PC-3 (cell line): ENCODE results near the gene PKLR.

ENCODE experiments used
- EZH2 ChIP-seq: fragments of 300-600 bp; sonication (generic); IDR thresholded peaks from one replicate; pipeline ENCODE4 v1.6.1; 2017; ENCODE audit warnings: antibody characterized with exemption, mild to moderate bottlenecking, low read length; ENCODE audit not compliant: unreplicated experiment
- TF ChIP-seq, protein P1 (sequence below): fragments of 300-600 bp; sonication (generic); conservative IDR thresholded peaks from 2 replicates; pipeline ENCODE4 v1.5.1; 2017; ENCODE audit warnings: antibody characterized with exemption, low read depth, mild to moderate bottlenecking, low read length

DNA sequence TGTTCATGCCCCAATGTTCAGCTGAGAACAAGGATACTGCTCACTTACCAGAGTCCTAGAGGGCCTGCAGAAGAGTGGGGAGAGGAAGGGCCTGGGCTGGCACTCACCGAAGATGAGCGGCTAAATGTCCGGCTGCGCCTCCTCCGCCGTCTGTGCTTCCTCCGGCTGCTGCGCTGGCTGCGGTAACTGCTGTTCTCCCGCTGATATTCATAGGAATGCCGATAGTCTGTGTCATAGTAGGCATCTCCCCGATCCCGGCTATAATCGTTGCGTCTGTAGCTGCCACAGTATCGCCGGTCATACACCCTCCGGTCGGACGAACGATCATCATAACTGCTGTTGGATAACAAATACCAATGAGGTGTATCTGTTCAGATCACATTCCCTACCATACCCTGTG, 31.9 kb downstream of the PKLR start:
- TF ChIP-seq, protein P1, sequence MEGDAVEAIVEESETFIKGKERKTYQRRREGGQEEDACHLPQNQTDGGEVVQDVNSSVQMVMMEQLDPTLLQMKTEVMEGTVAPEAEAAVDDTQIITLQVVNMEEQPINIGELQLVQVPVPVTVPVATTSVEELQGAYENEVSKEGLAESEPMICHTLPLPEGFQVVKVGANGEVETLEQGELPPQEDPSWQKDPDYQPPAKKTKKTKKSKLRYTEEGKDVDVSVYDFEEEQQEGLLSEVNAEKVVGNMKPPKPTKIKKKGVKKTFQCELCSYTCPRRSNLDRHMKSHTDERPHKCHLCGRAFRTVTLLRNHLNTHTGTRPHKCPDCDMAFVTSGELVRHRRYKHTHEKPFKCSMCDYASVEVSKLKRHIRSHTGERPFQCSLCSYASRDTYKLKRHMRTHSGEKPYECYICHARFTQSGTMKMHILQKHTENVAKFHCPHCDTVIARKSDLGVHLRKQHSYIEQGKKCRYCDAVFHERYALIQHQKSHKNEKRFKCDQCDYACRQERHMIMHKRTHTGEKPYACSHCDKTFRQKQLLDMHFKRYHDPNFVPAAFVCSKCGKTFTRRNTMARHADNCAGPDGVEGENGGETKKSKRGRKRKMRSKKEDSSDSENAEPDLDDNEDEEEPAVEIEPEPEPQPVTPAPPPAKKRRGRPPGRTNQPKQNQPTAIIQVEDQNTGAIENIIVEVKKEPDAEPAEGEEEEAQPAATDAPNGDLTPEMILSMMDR, result no peak
- no peak for TF ChIP-seq EZH2
